Upper lobe of right lung (tissue), 1 donor: Measurements from ENCODE around the gene PTPRN. TPM values are rescaled to one million over a fixed set of nuclear protein-coding genes. Genes with fewer than 3 reads are reported as not detected.
A peak's percentile ranks its signal among the peaks of the same experiment; 100 is the strongest.
"Not testable (repeated sequence)": the region's sequence is repeated elsewhere in the genome, so short reads cannot be mapped to it uniquely, and the experiment has no call there.

Experiments
- ATAC-seq: fragments of 200-7000 bp; cut with Tn5 transposase; one replicate; pipeline ENCODE4 v1.9.1; 2020; ENCODE audit warnings: mild to moderate bottlenecking, moderate library complexity
- DNase-seq: peaks from one replicate; pipeline ENCODE4 v3.0.0-alpha.2; 2020
- H3K27ac ChIP-seq: fragments of 200-600 bp; one replicate; pipeline ENCODE4 v1.8.0; 2022
- H3K27me3 ChIP-seq: fragments of 200-600 bp; one replicate; pipeline ENCODE4 v1.8.0; 2022; ENCODE audit warnings: mild to moderate bottlenecking
- H3K36me3 ChIP-seq: fragments of 200-600 bp; one replicate; pipeline ENCODE4 v1.8.0; 2022
- H3K4me1 ChIP-seq: fragments of 200-600 bp; one replicate; pipeline ENCODE4 v1.8.0; 2022
- H3K4me3 ChIP-seq: fragments of 200-600 bp; one replicate; pipeline ENCODE4 v1.8.0; 2022; ENCODE audit warnings: mild to moderate bottlenecking
- H3K9me3 ChIP-seq: fragments of 200-600 bp; one replicate; pipeline ENCODE4 v1.8.0; 2022
- CTCF ChIP-seq: fragments of 200-600 bp; IDR thresholded peaks from one replicate; pipeline ENCODE4 v1.8.0; 2022; ENCODE audit warnings: antibody characterized with exemption
- intact Hi-C: fragments of 100-400 bp; cut with DNase I; formaldehyde crosslinking; loops from one replicate; pipeline ENCODE4 v1.11.0; 2022
- total RNA-seq: library from RNA; stranded (reverse); fragmentation: NEBNext Ultra II Directional; extraction: Animal tissue kit (Norgen Biotek cat#: 25700); gene quantifications from one replicate; pipeline ENCODE4 v1.2.1, GENCODE V29; 2021
- donor health status: DM: no; HTN: yes; CAD: no; lungs with severe emphysema.

PTPRN gene
- total RNA-seq, 1 donor from 2014 or later: not detected

DNA sequence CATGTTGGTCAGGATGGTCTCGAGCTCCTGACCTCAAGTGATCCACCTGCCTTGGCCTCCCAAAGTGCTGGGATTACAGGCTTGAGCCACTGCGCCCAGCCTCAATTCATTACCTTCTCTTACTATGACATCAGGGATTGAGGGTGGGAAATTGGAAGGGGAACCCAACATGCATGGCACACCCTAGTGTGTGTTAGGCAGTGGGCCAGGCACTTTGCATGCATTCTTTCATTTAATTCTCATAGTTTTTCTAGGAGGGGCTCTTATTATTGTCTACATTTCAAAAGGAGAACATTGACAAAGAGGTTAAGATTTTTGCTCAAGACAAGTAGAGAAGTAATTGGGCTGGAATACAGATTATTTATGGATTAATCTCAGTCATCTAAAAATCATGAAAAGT lies 40.9 kb downstream of the PTPRN start:
- Histone ChIP-seq H3K27me3 (no peaks in the 10 kb centered on the region), H3K9me3 (no peaks in the 10 kb centered on the region), H3K27ac (no peak overlapping the region), H3K4me3 (no peak overlapping the region), H3K4me1 (no peaks in the 10 kb centered on the region), H3K36me3 (no peaks in the 10 kb centered on the region)
- DNase-seq (no peak), ATAC-seq (no peak)
- no peak for TF ChIP-seq CTCF
- intact Hi-C loops: no loop called here

GRCh38 chr2:219266886-219267285 lies 42.3 kb downstream of the PTPRN start:
- ATAC-seq (no peak), DNase-seq (no peak)
- intact Hi-C loops: no loop called here
- Histone ChIP-seq H3K36me3 (no peaks in the 10 kb centered on the region), H3K27me3 (no peaks in the 10 kb centered on the region), H3K4me1 (no peaks in the 10 kb centered on the region), H3K9me3 (no peaks in the 10 kb centered on the region), H3K27ac (no peak overlapping the region), H3K4me3 (no peak overlapping the region)
- no peak for TF ChIP-seq CTCF

DNA sequence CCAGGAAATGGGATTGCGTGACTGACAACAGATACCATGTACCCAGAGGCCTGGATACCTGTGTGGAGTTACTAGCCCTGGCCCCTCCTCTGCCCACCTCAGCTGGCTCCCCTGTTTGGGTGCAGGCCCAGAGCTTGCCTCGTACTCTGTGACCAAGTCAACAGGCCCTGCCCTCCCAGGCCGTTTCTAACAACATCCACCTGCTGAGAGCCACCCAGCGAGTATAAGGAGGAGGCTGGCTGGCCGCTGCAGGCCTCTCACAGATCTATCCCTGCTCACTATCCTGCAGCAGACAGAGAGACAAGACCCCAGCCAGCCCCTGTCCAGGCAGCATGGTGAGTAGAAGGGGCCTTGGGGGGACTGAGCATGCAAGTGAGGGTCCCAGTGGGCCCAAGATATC lies 43.0 kb downstream of the PTPRN start:
- intact Hi-C loops: no loop called here
- ATAC-seq: no peak

GRCh38 chr2:219261024-219261855 lies 48.0 kb downstream of the PTPRN start:
- no peak for DNase-seq
- Histone ChIP-seq H3K9me3 (no peaks in the 10 kb centered on the region), H3K4me1 (no peaks in the 10 kb centered on the region), H3K27ac (no peak overlapping the region), H3K4me3 (no peak overlapping the region), H3K36me3 (no peaks in the 10 kb centered on the region), H3K27me3 (no peaks in the 10 kb centered on the region)
- TF ChIP-seq CTCF: no peak
- no peak for ATAC-seq
- intact Hi-C loops: no loop called here

More for the DNA sequence above, 43.0 kb downstream of the PTPRN start:
- Histone ChIP-seq H3K9me3 (no peaks in the 10 kb centered on the region), H3K4me1 (no peaks in the 10 kb centered on the region), H3K36me3 (no peaks in the 10 kb centered on the region), H3K27ac (no peak overlapping the region), H3K4me3 (no peak overlapping the region), H3K27me3 (no peaks in the 10 kb centered on the region)
- no peak for TF ChIP-seq CTCF
- peak; percentile 52 for DNase-seq

DNA sequence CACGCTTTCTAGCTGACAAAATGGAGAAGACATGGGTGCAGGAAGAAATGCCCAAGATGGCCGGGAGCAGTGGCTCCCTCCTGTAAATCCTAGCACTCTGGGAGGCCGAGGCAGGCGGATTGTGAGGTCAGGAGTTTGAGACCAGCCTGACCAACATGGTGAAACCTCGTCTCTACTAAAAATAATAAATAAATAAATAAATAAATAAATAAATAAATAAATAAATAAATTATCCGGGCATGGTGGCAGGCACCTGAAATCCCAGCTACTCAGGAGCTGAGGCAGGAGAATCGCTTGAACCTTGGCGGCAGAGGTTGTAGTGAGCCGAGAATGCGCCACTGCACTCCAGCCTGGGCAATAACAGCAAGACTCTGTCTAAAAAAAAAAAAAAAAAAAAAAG lies 50.3 kb downstream of the PTPRN start:
- intact Hi-C loops, ATAC-seq, H3K9me3 ChIP-seq, H3K27ac ChIP-seq, H3K36me3 ChIP-seq, H3K4me3 ChIP-seq, H3K27me3 ChIP-seq, DNase-seq, H3K4me1 ChIP-seq: not testable (repeated sequence)

- H3K27ac ChIP-seq: peak overlapping the region; percentile 81
- no peak for TF ChIP-seq CTCF
- peak overlapping the region; percentile 77 for H3K4me3 ChIP-seq
- H3K4me1 ChIP-seq: peaks cover 28% of the 10 kb centered on the region
- DNase-seq (no peak), ATAC-seq (peak; percentile 1)
- H3K27me3 ChIP-seq: no peaks in the 10 kb centered on the region
- H3K9me3 ChIP-seq: no peaks in the 10 kb centered on the region
- intact Hi-C loops: no loop called here
- H3K36me3 ChIP-seq: no peaks in the 10 kb centered on the region
Observed at GRCh38 chr2:219254590-219255201, 54.5 kb downstream of the PTPRN start.
